ENCODE data around the gene NHSL1. TPM values are rescaled to one million over a fixed set of nuclear protein-coding genes. Genes with fewer than 3 reads are reported as not detected.
"Not testable (repeated sequence)": the region's sequence is repeated elsewhere in the genome, so short reads cannot be mapped to it uniquely, and the experiment has no call there.

Gene NHSL1
- total RNA-seq, 2 donors from 2014 or later, result 0.68 to 1.9 TPM

- H3K27ac Mint-ChIP-seq, result no peak overlapping the region
- H3K9me3 Mint-ChIP-seq, result no peaks in the 10 kb centered on the region
- DNase-seq (ENCODE audit: low spot score in 2 of 2) (no peak), ATAC-seq (no peak)
- H3K36me3 Mint-ChIP-seq, result no peaks in the 10 kb centered on the region
These were observed 69.5 kb downstream of the NHSL1 start for GRCh38 chr6:138429761-138430160.

DNA sequence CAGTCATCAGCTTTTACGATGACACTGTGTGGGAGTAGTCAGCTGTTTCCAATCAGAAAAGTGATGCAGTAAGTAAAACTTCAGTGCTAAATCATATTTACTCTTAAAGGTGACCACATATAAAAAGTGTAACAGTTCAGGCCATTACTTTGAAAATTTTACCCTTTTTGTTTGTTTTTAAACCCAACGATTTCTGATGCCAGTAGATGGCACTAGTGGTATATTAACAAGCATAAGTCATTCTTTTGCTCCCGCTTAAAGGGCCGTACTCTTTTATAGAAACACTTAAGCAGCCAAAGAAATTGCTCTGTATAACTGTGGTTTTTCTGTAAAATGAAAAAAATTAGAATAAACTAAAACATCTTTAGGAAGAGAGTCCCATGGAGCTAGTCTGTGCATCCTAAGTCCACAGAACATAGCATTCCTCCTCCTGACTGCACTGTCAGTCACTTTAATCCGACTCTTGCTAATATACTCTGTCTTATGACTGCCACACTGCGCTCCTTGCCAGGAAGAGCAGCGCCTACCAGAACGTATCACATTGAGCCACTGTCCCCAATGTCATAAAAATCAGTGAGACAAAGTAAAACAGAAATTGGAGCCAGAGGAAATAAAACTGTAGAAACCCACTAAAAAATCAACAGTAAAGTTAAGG lies 70.2 kb downstream of the NHSL1 start:
- DNase-seq (ENCODE audit: low spot score in 2 of 2) (peak in 1 of 2 donors; percentile 13), ATAC-seq (peak in 1 of 2 donors; percentile 61)
- Mint-ChIP-seq H3K9me3 (no peaks in the 10 kb centered on the region), H3K36me3 (no peaks in the 10 kb centered on the region), H3K27ac (no peak overlapping the region)

- ATAC-seq (no peak), DNase-seq (ENCODE audit: low spot score in 2 of 2) (no peak)
- no peak overlapping the region for H3K27ac Mint-ChIP-seq
- H3K9me3 Mint-ChIP-seq, result no peaks in the 10 kb centered on the region
- H3K36me3 Mint-ChIP-seq, result no peaks in the 10 kb centered on the region
These were observed 71.6 kb downstream of the NHSL1 start for GRCh38 chr6:138427701-138428100.

GRCh38 chr6:138426500-138427123 lies 72.7 kb downstream of the NHSL1 start:
- Mint-ChIP-seq H3K9me3 (no peaks in the 10 kb centered on the region), H3K36me3 (no peaks in the 10 kb centered on the region), H3K27ac (no peak overlapping the region)
- DNase-seq (ENCODE audit: low spot score in 2 of 2) (no peak), ATAC-seq (no peak)

DNA sequence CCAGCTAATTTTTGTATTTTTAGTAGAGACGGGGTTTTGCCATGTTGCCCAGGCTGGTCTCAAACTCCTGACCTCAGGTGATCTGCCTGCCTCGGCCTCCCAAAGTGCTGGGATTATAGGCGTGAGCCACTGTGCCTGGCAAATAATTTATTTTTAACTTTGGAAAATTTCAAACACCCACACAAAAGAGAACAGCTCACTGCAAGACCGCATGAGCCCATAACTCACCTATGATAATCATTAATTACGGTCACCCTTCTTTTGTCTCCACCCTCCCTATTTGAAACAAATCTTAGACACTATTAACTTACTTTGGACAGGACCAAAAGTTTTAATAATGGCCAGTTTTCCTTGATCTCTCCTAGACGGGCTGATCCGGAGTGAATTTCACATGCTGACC lies 74.0 kb downstream of the NHSL1 start:
- H3K36me3 Mint-ChIP-seq; H3K9me3 Mint-ChIP-seq; ATAC-seq; DNase-seq (ENCODE audit: low spot score in 2 of 2); H3K27ac Mint-ChIP-seq: not testable (repeated sequence)

DNA sequence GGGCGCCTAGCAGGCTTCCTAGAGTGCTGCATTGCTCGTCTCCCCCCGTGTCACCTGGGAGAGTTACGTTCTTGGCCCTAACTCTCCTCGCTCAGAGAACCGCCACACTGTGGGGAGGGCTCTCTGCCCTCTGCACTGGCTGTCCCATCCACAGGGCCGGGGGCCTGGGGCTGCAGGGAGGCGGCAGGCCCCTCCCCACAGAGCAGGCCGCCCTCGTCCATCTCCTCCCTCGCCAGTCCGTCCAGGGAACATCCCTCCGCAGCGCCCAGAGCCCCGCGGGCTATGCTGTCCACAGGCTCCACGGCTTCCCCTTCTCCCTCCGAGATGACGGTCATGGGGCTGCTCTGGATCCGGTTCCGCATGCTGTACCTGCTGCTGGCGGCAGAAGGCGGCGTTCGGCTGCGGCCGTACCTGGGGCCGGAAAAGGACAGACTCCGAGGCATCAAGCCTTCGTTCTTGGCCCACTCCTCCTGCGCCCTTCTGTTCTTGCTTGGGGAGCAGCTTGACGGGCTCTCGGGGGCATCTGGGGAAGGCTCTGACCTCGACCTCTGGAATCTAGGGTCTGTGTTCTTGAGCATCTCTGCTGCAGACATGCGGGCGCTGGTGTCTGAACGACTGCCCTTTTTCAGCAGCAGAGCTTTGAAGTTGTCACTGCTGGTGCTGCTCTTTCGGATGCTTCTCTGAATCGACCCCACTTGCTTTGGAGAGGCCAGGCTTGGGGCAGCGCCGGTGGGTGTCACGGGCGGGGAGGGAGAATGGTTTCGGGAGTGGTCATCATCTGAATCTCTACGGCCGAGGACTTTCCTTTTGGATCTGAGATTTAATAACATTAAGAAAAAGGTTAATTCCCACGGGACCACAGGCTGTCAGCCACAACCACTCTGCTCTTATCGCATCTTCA lies 75.0 kb downstream of the NHSL1 start:
- H3K9me3 Mint-ChIP-seq, result peaks cover 0 to under 1% of the 10 kb centered on the region in 2 donors
- H3K36me3 Mint-ChIP-seq, result peaks cover 1 to 3% of the 10 kb centered on the region in 2 donors
- DNase-seq (ENCODE audit: low spot score in 2 of 2) (no peak), ATAC-seq (no peak)
- H3K27ac Mint-ChIP-seq, result no peak overlapping the region

DNA sequence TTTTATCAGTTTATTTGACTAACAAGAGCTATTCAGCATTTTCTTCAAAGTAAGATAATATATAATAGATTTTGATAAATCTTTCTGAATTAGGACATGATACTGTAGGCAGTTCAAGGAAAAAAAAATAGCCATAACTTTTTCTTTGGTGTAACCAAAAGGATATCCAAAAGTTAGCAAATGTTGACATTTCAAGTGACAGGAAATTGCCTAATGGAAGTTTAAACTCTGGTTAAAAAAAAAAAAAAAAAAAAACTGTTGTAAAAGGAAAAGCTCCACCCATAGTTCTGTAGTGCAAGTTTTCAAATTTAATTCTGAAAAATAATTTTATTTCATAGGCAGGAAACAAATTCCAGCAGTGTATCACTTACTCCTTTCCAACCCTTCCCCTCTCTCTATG lies 76.4 kb downstream of the NHSL1 start:
- no peak overlapping the region for H3K27ac Mint-ChIP-seq
- peaks cover 0 to 15% of the 10 kb centered on the region in 2 donors for H3K9me3 Mint-ChIP-seq
- H3K36me3 Mint-ChIP-seq, result peaks cover 15 to 17% of the 10 kb centered on the region in 2 donors
- no peak for ATAC-seq
- DNase-seq (ENCODE audit: low spot score in 2 of 2), result no peak

GRCh38 chr6:138421608-138422007 lies 77.7 kb downstream of the NHSL1 start:
- DNase-seq (ENCODE audit: low spot score in 2 of 2) (no peak), ATAC-seq (no peak)
- H3K9me3 Mint-ChIP-seq, result peaks cover 0 to 15% of the 10 kb centered on the region in 2 donors
- H3K36me3 Mint-ChIP-seq, result peaks cover 17 to 24% of the 10 kb centered on the region in 2 donors
- H3K27ac Mint-ChIP-seq, result no peak overlapping the region

DNA sequence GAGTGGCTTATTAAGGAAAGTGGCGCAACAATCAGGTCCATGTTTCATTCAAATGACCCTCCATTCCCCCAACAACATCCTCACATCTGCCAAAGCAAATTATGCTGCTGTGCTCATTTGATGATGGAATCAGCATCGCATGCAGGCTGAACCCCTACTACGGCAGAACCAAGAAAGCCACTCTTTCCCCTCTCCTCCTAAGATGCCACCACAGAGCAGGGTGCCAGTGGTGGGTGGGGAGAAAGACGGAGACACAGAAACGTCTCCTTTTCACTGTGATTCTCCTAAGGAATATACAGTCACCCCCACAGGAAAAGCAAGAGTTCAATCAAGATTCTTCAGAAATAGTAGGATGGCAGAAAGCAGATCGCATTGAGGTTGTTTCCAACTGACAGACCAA lies 78.2 kb downstream of the NHSL1 start:
- ATAC-seq (no peak), DNase-seq (ENCODE audit: low spot score in 2 of 2) (no peak)
- Mint-ChIP-seq H3K9me3 (peaks cover 0 to 15% of the 10 kb centered on the region in 2 donors), H3K27ac (no peak overlapping the region), H3K36me3 (peaks cover 21 to 29% of the 10 kb centered on the region in 2 donors)

DNA sequence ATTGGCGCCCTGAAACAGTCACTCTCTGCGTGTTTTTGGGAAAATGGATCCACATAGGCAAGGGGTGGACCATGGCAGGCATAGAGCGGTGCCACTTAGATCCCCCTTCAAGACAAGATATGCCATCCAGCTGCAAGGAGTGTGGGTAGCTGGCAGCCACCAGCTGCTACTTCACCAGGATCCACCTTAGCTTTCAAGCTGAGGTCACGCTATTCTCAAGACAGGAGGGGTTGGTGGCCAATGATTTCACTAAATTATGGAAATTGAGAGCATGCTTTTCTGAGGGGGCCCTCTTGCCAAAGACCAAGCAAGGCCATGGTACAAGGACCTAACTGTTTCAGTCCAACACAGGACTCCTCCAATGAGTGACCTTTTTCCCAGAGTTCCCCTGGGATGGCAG lies 78.9 kb downstream of the NHSL1 start:
- Mint-ChIP-seq H3K9me3 (peaks cover 0 to 15% of the 10 kb centered on the region in 2 donors), H3K27ac (no peak overlapping the region), H3K36me3 (peaks cover 23 to 32% of the 10 kb centered on the region in 2 donors)
- no peak for ATAC-seq
- DNase-seq (ENCODE audit: low spot score in 2 of 2), result no peak

GRCh38 chr6:138419766-138420165 lies 79.5 kb downstream of the NHSL1 start:
- ATAC-seq, result no peak
- no peak for DNase-seq (ENCODE audit: low spot score in 2 of 2)
- Mint-ChIP-seq H3K36me3 (peaks cover 23 to 32% of the 10 kb centered on the region in 2 donors), H3K9me3 (peaks cover 0 to 15% of the 10 kb centered on the region in 2 donors), H3K27ac (no peak overlapping the region)

DNA sequence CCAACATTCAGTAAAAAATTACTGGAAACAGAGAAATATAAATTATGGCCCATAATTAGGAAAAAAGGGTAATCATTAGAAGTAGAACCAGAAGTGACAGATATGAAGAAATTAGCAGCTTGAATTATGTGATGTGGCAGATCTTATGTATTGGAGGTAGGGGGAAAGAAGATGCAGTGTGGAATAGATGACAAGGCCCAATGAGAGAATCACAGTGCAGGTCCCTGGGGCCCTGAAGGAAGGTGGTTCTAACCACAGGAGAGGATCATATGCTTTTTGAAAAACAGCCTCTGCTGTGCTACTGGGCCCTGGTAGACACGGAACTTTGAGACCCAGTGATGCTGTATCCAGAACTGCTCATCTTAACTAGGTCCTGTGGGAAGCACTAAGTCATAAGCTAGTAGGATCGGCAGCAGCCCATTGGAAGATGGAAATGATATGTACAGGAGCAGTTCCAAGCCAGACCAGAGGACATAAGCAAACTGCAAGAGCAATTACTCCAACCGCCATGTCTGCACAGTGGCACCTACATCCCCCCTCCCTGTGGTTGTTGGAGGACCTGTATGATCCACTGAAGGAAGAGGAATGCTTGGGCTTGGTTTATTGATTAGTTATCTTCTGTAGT lies 81.1 kb downstream of the NHSL1 start:
- Mint-ChIP-seq H3K27ac (peak overlapping the region in 1 of 2 donors; percentile 94), H3K36me3 (peaks cover 34 to 39% of the 10 kb centered on the region in 2 donors), H3K9me3 (peaks cover 0 to 15% of the 10 kb centered on the region in 2 donors)
- ATAC-seq, result peak; percentile 37 to 78
- no peak for DNase-seq (ENCODE audit: low spot score in 2 of 2)

- H3K27ac Mint-ChIP-seq, result peak overlapping the region; percentile 2 to 94
- peaks cover 0 to 15% of the 10 kb centered on the region in 2 donors for H3K9me3 Mint-ChIP-seq
- DNase-seq (ENCODE audit: low spot score in 2 of 2) (peak in 1 of 2 donors; percentile 14), ATAC-seq (peak; percentile 70 to 89)
- peaks cover 34 to 39% of the 10 kb centered on the region in 2 donors for H3K36me3 Mint-ChIP-seq
These were observed 81.7 kb downstream of the NHSL1 start for GRCh38 chr6:138417493-138418117.

- H3K9me3 Mint-ChIP-seq, result peaks cover 0 to 15% of the 10 kb centered on the region in 2 donors
- no peak for DNase-seq (ENCODE audit: low spot score in 2 of 2)
- peak overlapping the region in 1 of 2 donors; percentile 52 for H3K27ac Mint-ChIP-seq
- peaks cover 34 to 45% of the 10 kb centered on the region in 2 donors for H3K36me3 Mint-ChIP-seq
- no peak for ATAC-seq
These were observed 83.1 kb downstream of the NHSL1 start for GRCh38 chr6:138416206-138416605.

DNA sequence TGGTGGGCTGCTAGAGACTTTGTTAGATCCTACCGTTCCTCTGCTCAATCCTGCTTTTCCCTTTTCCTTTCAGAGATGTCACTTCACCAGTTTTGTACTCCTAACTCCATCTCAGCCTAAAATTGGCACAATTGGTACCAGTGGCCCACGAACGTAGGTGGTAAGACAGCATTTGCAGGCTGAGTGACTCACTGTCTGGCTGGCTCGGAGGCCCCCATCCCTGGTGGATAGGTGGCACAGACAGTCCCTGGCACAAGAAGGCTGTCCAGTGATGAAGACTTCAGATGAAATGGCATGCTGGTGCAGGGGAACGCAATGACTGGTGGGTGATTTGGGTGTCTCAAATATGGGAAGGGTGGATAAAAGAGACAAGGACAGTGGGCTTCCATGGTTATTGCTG lies 84.2 kb downstream of the NHSL1 start:
- Mint-ChIP-seq H3K27ac (no peak overlapping the region), H3K36me3 (peaks cover 34 to 46% of the 10 kb centered on the region in 2 donors), H3K9me3 (peaks cover 0 to 15% of the 10 kb centered on the region in 2 donors)
- ATAC-seq (no peak), DNase-seq (ENCODE audit: low spot score in 2 of 2) (no peak)
